GM12878 (cell line): ENCODE measurements around the gene REXO1. TPM values are rescaled to one million over a fixed set of nuclear protein-coding genes. Genes with fewer than 3 reads are reported as not detected.

Experiments used
- ATAC-seq: fragments of 200-7000 bp; cut with Tn5 transposase; 3 replicates; pipeline ENCODE4 v1.9.1; 2020; ENCODE audit warnings: mild to moderate bottlenecking, moderate library complexity
- BruUV-seq: library from RNA; stranded (reverse); fragments of 400-500 nt; replicated peaks from 2 replicates; lab custom pipeline; 2021; lab: Mats Ljungman, UMichigan
- CTCF ChIA-PET: fragments of 300-600 bp; sonication (Branson Sonifier 250); formaldehyde crosslinking; extraction: SDS; loops from one replicate; lab custom pipeline; 2021; ENCODE audit warnings: inconsistent platforms; lab: Yijun Ruan, JAX
- POLR2A ChIA-PET: fragments of 350-600 bp; formaldehyde crosslinking; extraction: SDS; loops from one replicate; lab custom pipeline; 2021; ENCODE audit warnings: inconsistent platforms; lab: Charles Lee
- RAD21 ChIA-PET: fragments of 300-600 bp; sonication (Branson Sonifier 250); formaldehyde crosslinking; loops from one replicate; lab custom pipeline; 2023; ENCODE audit warnings: antibody characterized with exemption; ENCODE audit not compliant: unreplicated experiment; lab: Charles Lee
- SMC1A ChIA-PET: fragments of 300-600 bp; sonication (Branson Sonifier 250); formaldehyde crosslinking; loops from one replicate; lab custom pipeline; 2023; ENCODE audit not compliant: unreplicated experiment, uncharacterized antibody; lab: Charles Lee
- DNase-seq: peaks from one replicate; pipeline ENCODE4 v3.0.0-alpha.2; 2011; ENCODE audit warnings: low read depth, low spot score
- FAIRE-seq: peaks from 3 replicates; lab custom pipeline; 2011; peaks lifted over from hg19 to GRCh38; lab: Jason Lieb, UNC
- H2AFZ ChIP-seq: 2 replicates; pipeline ENCODE4 v1.6.0; 2011; ENCODE audit warnings: low read depth, low read length, control low read depth; ENCODE audit not compliant: control insufficient read depth
- H3K27ac ChIP-seq: 2 replicates; pipeline ENCODE4 v1.5.1; 2011; ENCODE audit warnings: control low read depth; ENCODE audit not compliant: control insufficient read depth, insufficient read depth
- H3K27me3 ChIP-seq, 2 experiments: replicated peaks in 1 of 2; 2 replicates each; pipeline versions ENCODE4 v1.6.0 to v1.6.1; 2011; ENCODE audit warnings: low read length in 1 of 2; ENCODE audit not compliant: control insufficient read depth in 2 of 2, insufficient read depth in 2 of 2
- H3K36me3 ChIP-seq, 2 experiments: 2 replicates each; pipeline ENCODE4 v1.5.1; 2011; ENCODE audit warnings: low read length in 1 of 2; ENCODE audit not compliant: control insufficient read depth in 2 of 2, insufficient read depth in 2 of 2
- H3K4me1 ChIP-seq: 2 replicates; pipeline ENCODE4 v1.6.1; 2011; ENCODE audit warnings: mild to moderate bottlenecking, low read length, moderate library complexity, mixed read lengths; ENCODE audit not compliant: control insufficient read depth, insufficient read depth
- H3K4me2 ChIP-seq: 2 replicates; pipeline ENCODE4 v1.6.0; 2011; ENCODE audit warnings: control low read depth; ENCODE audit not compliant: control insufficient read depth, insufficient read depth
- H3K4me3 ChIP-seq: fragments of 200-600 bp; sonication (generic); 2 replicates; pipeline ENCODE4 v1.5.1; 2016
- H3K79me2 ChIP-seq: 2 replicates; pipeline ENCODE4 v1.6.0; 2011; ENCODE audit warnings: low read length; ENCODE audit not compliant: control insufficient read depth, insufficient read depth
- H3K9ac ChIP-seq: 2 replicates; pipeline ENCODE4 v1.8.0; 2011; ENCODE audit warnings: low read length, control low read depth, mixed read lengths; ENCODE audit not compliant: control insufficient read depth, insufficient read depth
- H3K9me3 ChIP-seq: replicated peaks from 3 replicates; pipeline ENCODE4 v1.5.1; 2011; ENCODE audit warnings: mild to moderate bottlenecking, low read length; ENCODE audit not compliant: control insufficient read depth, insufficient read depth
- H4K20me1 ChIP-seq: 2 replicates; pipeline ENCODE4 v1.6.0; 2011; ENCODE audit not compliant: control insufficient read depth, insufficient read depth
- ATF7 ChIP-seq: fragments of 450-650 bp; IDR thresholded peaks from 2 replicates; pipeline ENCODE4 v1.6.1; 2016; ENCODE audit warnings: low read depth, mild to moderate bottlenecking
- CBFB ChIP-seq: IDR thresholded peaks from 2 replicates; pipeline ENCODE4 v1.6.1; 2016; ENCODE audit warnings: antibody characterized with exemption, low read depth
- ESRRA ChIP-seq: IDR thresholded peaks from 2 replicates; pipeline ENCODE4 v1.6.1; 2012; ENCODE audit warnings: mild to moderate bottlenecking, low read length, improper control_type of control experiment
- MEF2A ChIP-seq: IDR thresholded peaks from 2 replicates; pipeline ENCODE4 v1.6.1; 2011; ENCODE audit warnings: low read depth, mild to moderate bottlenecking, low read length, moderate library complexity; ENCODE audit not compliant: insufficient read depth
- NBN ChIP-seq: fragments of 450-650 bp; IDR thresholded peaks from 2 replicates; pipeline ENCODE4 v1.6.1; 2016
- NKRF ChIP-seq: fragments of 450-650 bp; conservative IDR thresholded peaks from 2 replicates; pipeline ENCODE4 v1.6.1; 2017; ENCODE audit warnings: mild to moderate bottlenecking, moderate library complexity
- SMC3 ChIP-seq: IDR thresholded peaks from 2 replicates; pipeline ENCODE4 v1.6.1; 2011; ENCODE audit warnings: low read length, improper control_type of control experiment, borderline replicate concordance
- SP1 ChIP-seq: IDR thresholded peaks from one replicate; pipeline ENCODE4 v1.6.1; 2011; ENCODE audit warnings: low read depth, low read length
- SREBF2 ChIP-seq: IDR thresholded peaks from 2 replicates; pipeline ENCODE4 v1.6.1; 2012; ENCODE audit warnings: mild to moderate bottlenecking, low read length
- SUPT20H ChIP-seq: IDR thresholded peaks from 2 replicates; pipeline ENCODE4 v1.6.1; 2011; ENCODE audit warnings: low read depth, mild to moderate bottlenecking, low read length, moderate library complexity, borderline replicate concordance; ENCODE audit not compliant: control insufficient read depth
- USF2 ChIP-seq: IDR thresholded peaks from 2 replicates; pipeline ENCODE4 v1.6.1; 2011; ENCODE audit warnings: low read depth, low read length, improper control_type of control experiment, borderline replicate concordance
- ZNF687 ChIP-seq: fragments of 450-650 bp; IDR thresholded peaks from 2 replicates; pipeline ENCODE4 v1.6.1; 2017; ENCODE audit warnings: mild to moderate bottlenecking, moderate library complexity
- WGBS: methylation state at CpG from one replicate; pipeline ENCODE4 v1.1.6; 2016; ENCODE audit warnings: low lambda C conversion rate; ENCODE audit not compliant: insufficient replicate concordance, insufficient coverage; ENCODE audit errors: missing lambda C conversion rate; 5-methylcytosine and 5-hydroxymethylcytosine counted together
- in situ Hi-C: fragments of 300-500 bp; cut with MboI; formaldehyde crosslinking; loops from 9 replicates; pipeline ENCODE4 v1.14.3; 2018; ENCODE audit warnings: mixed read lengths
- intact Hi-C: fragments of 100-400 bp; cut with micrococcal nuclease; formaldehyde crosslinking; loops from one replicate; pipeline ENCODE4 v1.14.2; 2022; ENCODE audit not compliant: unreplicated experiment
- polyA plus RNA-seq, 11 experiments: library from polyadenylated mRNA; depleted of rRNA in 4 of 11; unstranded in 6 of 11; stranded (reverse) in 5 of 11; fragments of >200 nt; fragmentation: Nextera tagmentation in 4 of 11; fragmentation: Illumina TruSeq in 1 of 11; extraction: Ambion mirVana in 4 of 11; extraction: Trizol in 1 of 11; gene quantifications; 1 replicate in 1 of 11; 2 replicates in 10 of 11; pipeline versions ENCODE4 v1.2.1 to v1.2.3, GENCODE V29; 2011 to 2016; ENCODE audit warnings: inconsistent platforms in 2 of 11, missing spikeins in 2 of 11, low read depth in 1 of 11
- total RNA-seq, 4 experiments: library from RNA; depleted of rRNA in 3 of 4; stranded (reverse); fragments of >200 nt in 3 of 4; fragmentation: Illumina TruSeq in 1 of 4; extraction: Trizol in 1 of 4; gene quantifications; 2 replicates each; pipeline versions ENCODE4 v1.2.1 to v1.2.3, GENCODE V29; 2013 to 2021
- TF ChIP-seq, protein P1 (sequence below): fragments of 450-650 bp; IDR thresholded peaks from 2 replicates; pipeline ENCODE4 v1.6.1; 2018; ENCODE audit warnings: borderline replicate concordance, mild to moderate bottlenecking; ENCODE audit not compliant: partially characterized antibody
- TF ChIP-seq, protein P2 (sequence below): fragments of 150-350 bp; IDR thresholded peaks from 2 replicates; pipeline ENCODE4 v1.6.1; 2014; ENCODE audit warnings: mild to moderate bottlenecking, low read depth, low read length

REXO1 gene
- total and polyA plus RNA-seq, 10 of the 15 experiments (the other 5 are each of a cell fraction or from before 2014, with no cell fraction given): 0.03 to 45.2 (median 8.4) TPM

- Histone ChIP-seq H2AFZ (no peak overlapping the region), H3K36me3 (peaks cover under 1 to 2% of the 10 kb centered on the region in 2 experiments; a peak in 3 of 4 replicates), H3K4me1 (no peaks in the 10 kb centered on the region), H3K4me2 (no peak overlapping the region), H3K9ac (no peak overlapping the region), H3K27me3 (no peaks in the 10 kb centered on the region), H3K9me3 (no peaks in the 10 kb centered on the region), H4K20me1 (peaks cover 8% of the 10 kb centered on the region), H3K4me3 (no peak overlapping the region), H3K79me2 (peaks cover 18% of the 10 kb centered on the region), H3K27ac (no peak overlapping the region)
- DNase-seq (no peak), FAIRE-seq (no peak), ATAC-seq (no peak)
- ChIA-PET CTCF (no interaction called here), SMC1A (no interaction called here), RAD21 (no interaction called here), POLR2A (no interaction called here)
- intact Hi-C loops (no loop called here), in situ Hi-C loops (no loop called here)
- no TSS peak for BruUV-seq
- 93% methylated on average over 15 of the region's 15 CpGs for WGBS
- TF ChIP-seq ESRRA: no peak
- no peak for TF ChIP-seq SMC3
- no peak for TF ChIP-seq MEF2A
- no peak for TF ChIP-seq NBN
- TF ChIP-seq SUPT20H: no peak
- no peak for TF ChIP-seq USF2
- no peak for TF ChIP-seq SP1
- TF ChIP-seq CBFB: no peak
- TF ChIP-seq NKRF: no peak
- TF ChIP-seq, protein P1, sequence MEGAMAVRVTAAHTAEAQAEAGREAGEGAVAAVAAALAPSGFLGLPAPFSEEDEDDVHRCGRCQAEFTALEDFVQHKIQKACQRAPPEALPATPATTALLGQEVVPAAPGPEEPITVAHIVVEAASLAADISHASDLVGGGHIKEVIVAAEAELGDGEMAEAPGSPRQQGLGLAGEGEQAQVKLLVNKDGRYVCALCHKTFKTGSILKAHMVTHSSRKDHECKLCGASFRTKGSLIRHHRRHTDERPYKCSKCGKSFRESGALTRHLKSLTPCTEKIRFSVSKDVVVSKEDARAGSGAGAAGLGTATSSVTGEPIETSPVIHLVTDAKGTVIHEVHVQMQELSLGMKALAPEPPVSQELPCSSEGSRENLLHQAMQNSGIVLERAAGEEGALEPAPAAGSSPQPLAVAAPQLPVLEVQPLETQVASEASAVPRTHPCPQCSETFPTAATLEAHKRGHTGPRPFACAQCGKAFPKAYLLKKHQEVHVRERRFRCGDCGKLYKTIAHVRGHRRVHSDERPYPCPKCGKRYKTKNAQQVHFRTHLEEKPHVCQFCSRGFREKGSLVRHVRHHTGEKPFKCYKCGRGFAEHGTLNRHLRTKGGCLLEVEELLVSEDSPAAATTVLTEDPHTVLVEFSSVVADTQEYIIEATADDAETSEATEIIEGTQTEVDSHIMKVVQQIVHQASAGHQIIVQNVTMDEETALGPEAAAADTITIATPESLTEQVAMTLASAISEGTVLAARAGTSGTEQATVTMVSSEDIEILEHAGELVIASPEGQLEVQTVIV: no peak
- TF ChIP-seq ATF7: no peak
- no peak for TF ChIP-seq ZNF687
- TF ChIP-seq SREBF2: no peak
- TF ChIP-seq, protein P2, sequence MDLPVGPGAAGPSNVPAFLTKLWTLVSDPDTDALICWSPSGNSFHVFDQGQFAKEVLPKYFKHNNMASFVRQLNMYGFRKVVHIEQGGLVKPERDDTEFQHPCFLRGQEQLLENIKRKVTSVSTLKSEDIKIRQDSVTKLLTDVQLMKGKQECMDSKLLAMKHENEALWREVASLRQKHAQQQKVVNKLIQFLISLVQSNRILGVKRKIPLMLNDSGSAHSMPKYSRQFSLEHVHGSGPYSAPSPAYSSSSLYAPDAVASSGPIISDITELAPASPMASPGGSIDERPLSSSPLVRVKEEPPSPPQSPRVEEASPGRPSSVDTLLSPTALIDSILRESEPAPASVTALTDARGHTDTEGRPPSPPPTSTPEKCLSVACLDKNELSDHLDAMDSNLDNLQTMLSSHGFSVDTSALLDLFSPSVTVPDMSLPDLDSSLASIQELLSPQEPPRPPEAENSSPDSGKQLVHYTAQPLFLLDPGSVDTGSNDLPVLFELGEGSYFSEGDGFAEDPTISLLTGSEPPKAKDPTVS: no peak
Observed at GRCh38 chr19:1833540-1833939, 14.7 kb downstream of the REXO1 start.
